KOPT-K1 (cell line): ENCODE data around the gene SULT1A3.
A peak's percentile ranks its signal among the peaks of the same experiment; 100 is the strongest.
"Not testable (repeated sequence)": the region's sequence is repeated elsewhere in the genome, so short reads cannot be mapped to it uniquely, and the experiment has no call there.

Source experiments
- H3K27ac ChIP-seq: fragments of 200-600 bp; sonication (generic); 2 replicates; pipeline ENCODE4 v1.5.1; 2016; ENCODE audit warnings: antibody characterized with exemption, mild to moderate bottlenecking, low read depth, low read length; ENCODE audit not compliant: poor library complexity, severe bottlenecking
- H3K36me3 ChIP-seq: fragments of 200-600 bp; sonication (generic); 2 replicates; pipeline ENCODE4 v1.5.1; 2017; ENCODE audit warnings: antibody characterized with exemption, mild to moderate bottlenecking, low read length, moderate library complexity; ENCODE audit not compliant: insufficient read depth
- H3K9me3 ChIP-seq: fragments of 200-600 bp; sonication (generic); 2 replicates; pipeline ENCODE4 v1.5.1; 2017; ENCODE audit warnings: antibody characterized with exemption, low read length, mild to moderate bottlenecking; ENCODE audit not compliant: insufficient read depth, poor library complexity, severe bottlenecking

SULT1A3 gene

GRCh38 chr16:30199049-30199448 lies at the start of gene SULT1A3:
TSS of gene SULT1A3 (plus strand) at chr16:30199255. CDS start at chr16:30200729, 1,474 bp downstream.
- not testable (repeated sequence) for H3K36me3 ChIP-seq, H3K27ac ChIP-seq, H3K9me3 ChIP-seq

DNA sequence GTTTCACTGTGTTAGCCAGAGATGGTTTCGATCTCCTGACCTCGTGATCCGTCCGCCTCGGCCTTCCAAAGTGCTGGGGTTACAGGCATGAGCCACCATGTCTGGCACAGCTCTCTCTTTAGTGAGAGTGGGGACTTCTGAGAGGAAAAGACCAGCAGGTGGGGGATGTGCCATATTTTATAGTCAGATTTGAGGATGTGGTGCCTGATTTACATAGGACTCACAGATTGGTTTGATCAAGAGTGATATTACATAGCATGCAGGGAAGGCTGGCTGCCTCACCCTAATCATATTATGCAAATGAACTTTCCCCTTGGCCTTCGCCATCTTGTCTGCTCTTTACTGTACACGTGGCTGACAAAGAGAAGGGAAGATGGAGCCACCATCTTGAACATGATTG lies 48.0 kb upstream of the SULT1A3 start:
- H3K27ac ChIP-seq, result no peak overlapping the region
- H3K36me3 ChIP-seq, result no peaks in the 10 kb centered on the region
- H3K9me3 ChIP-seq, result peaks cover 18% of the 10 kb centered on the region

DNA sequence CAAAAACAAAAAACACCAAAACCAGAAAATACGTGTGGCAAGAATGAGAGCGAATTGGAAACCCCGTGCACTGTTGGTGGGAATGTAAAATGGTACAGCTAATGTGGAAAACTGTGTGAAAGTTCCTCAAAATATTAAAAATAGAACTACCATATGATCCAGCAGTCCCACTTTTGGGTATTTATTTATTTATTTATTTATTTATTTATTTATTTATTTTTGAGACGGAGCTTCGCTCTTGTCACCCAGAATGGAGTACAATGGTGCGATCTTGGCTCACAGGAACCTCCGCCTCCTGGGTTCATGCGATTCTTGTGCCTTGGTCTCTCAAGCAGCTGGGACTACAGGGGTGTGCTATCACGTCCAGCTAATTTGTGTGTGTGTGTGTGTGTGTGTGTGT lies 46.5 kb upstream of the SULT1A3 start:
- Histone ChIP-seq H3K27ac (no peak overlapping the region), H3K36me3 (no peaks in the 10 kb centered on the region), H3K9me3 (peaks cover 18% of the 10 kb centered on the region)

- Histone ChIP-seq H3K27ac (no peak overlapping the region), H3K9me3 (peaks cover 1% of the 10 kb centered on the region), H3K36me3 (no peaks in the 10 kb centered on the region)
These were observed 43.9 kb upstream of the SULT1A3 start for GRCh38 chr16:30155188-30155587.

- Histone ChIP-seq H3K36me3 (no peaks in the 10 kb centered on the region), H3K9me3 (no peaks in the 10 kb centered on the region), H3K27ac (no peak overlapping the region)
These were observed 41.8 kb upstream of the SULT1A3 start for GRCh38 chr16:30157214-30157613.

- H3K9me3 ChIP-seq, result no peaks in the 10 kb centered on the region
- no peaks in the 10 kb centered on the region for H3K36me3 ChIP-seq
- H3K27ac ChIP-seq, result no peak overlapping the region
These were observed 35.5 kb upstream of the SULT1A3 start for GRCh38 chr16:30163538-30163937.

GRCh38 chr16:30166202-30166902 lies 32.7 kb upstream of the SULT1A3 start:
- Histone ChIP-seq H3K9me3 (no peaks in the 10 kb centered on the region), H3K36me3 (no peaks in the 10 kb centered on the region), H3K27ac (peak overlapping the region; percentile 25)

DNA sequence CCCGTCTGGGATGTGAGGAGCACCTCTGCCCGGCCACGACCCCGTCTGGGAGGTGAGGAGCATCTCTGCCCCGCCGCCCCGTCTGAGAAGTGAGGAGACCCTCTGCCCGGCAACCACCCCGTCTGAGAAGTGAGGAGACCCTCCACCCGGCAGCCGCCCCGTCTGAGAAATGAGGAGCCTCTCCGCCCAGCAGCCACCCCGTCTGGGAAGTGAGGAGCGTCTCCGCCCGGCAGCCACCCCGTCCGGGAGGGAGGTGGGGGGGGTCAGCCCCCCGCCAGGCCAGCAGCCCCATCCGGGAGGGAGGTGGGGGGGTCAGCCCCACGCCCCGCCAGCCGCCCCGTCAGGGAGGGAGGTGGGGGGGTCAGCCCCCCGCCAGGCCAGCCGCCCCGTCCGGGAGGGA lies 30.3 kb upstream of the SULT1A3 start:
- H3K27ac ChIP-seq, H3K9me3 ChIP-seq, H3K36me3 ChIP-seq: not testable (repeated sequence)

- not testable (repeated sequence) for H3K27ac ChIP-seq, H3K36me3 ChIP-seq, H3K9me3 ChIP-seq
These were observed 29.6 kb upstream of the SULT1A3 start for GRCh38 chr16:30169416-30169815.

DNA sequence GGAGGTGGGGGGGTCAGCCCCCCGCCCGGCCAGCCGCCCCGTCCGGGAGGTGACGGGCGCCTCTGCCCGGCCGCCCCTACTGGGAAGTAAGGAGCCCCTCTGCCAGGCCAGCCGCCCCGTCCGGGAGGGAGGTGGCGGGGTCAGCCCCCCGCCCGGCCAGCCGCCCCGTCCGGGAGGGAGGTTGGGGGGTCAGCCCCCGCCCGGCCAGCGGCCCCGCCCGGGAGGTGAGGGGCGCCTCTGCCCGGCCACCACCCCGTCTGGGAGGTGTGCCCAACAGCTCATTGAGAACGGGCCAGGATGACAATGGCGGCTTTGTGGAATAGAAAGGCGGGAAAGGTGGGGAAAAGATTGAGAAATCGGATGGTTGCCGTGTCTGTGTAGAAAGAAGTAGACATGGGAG lies 28.9 kb upstream of the SULT1A3 start:
- H3K9me3 ChIP-seq, H3K27ac ChIP-seq, H3K36me3 ChIP-seq: not testable (repeated sequence)

DNA sequence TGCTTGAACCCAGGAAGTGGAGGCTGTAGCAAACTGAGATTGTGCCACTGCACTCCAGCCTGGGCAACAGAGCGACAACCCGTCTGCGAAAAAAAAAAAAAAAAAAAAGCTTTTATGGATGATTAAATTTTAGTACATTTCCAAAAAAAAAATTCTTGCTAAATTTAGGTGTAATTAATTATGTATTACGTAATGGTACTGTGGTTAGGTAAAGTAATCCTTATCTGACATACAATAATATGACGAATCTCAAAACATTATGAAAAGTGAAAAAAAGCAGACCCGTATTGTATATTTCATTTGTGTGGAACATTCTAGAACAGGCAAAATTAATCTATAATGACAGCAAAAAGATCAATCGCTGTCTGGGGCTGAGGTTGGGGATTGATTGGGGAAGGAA lies 26.0 kb upstream of the SULT1A3 start:
- no peaks in the 10 kb centered on the region for H3K9me3 ChIP-seq
- H3K27ac ChIP-seq, result no peak overlapping the region
- H3K36me3 ChIP-seq, result no peaks in the 10 kb centered on the region

DNA sequence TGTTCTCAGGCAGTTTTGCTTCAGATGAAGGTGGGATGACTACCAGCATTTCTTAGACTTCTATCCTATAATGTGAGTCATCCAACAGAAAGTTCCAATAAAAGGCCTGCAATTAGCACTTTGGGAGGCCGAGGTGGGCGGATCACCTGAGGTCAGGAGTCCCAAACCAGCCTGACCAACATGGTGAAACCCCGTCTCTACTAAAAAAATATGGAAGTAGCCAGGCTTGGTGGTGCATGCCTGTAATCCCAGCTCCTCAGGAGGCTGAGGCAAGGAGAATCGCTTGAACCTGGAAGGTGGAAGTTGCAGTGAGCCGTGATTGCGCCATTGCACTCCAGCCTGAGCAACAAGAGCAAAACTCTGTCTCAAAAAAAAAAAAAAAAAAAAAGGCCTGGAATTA lies 22.2 kb upstream of the SULT1A3 start:
- not testable (repeated sequence) for H3K27ac ChIP-seq, H3K36me3 ChIP-seq, H3K9me3 ChIP-seq

DNA sequence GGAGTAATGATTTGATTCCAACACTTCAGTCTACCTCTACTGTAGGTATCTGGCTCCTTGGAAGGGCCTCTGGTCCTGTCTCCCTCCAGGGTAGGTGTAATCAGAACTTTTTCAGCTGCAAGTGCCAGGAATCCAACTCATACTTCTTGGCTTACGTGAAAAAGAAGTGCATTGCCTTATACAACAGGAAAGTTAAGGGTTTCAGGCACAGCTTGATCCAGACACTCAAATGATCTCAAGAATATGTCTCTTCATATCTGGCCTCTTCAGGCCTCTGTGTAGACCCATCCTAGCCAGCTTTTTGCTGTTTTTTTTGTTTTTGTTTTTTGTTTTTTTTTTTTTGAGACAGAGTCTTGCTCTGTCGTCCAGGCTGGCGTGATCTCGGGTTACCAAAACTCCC lies 19.9 kb upstream of the SULT1A3 start:
- Histone ChIP-seq H3K9me3 (no peaks in the 10 kb centered on the region), H3K27ac (no peak overlapping the region), H3K36me3 (no peaks in the 10 kb centered on the region)

- peaks cover 4% of the 10 kb centered on the region; the same call in 1 of the 2 replicates for H3K36me3 ChIP-seq
- no peaks in the 10 kb centered on the region for H3K9me3 ChIP-seq
- no peak overlapping the region for H3K27ac ChIP-seq
These were observed 19.1 kb upstream of the SULT1A3 start for GRCh38 chr16:30179931-30180330.

GRCh38 chr16:30180741-30181140 lies 18.3 kb upstream of the SULT1A3 start:
- H3K9me3 ChIP-seq, result no peaks in the 10 kb centered on the region
- no peak overlapping the region for H3K27ac ChIP-seq

GRCh38 chr16:30183233-30184095 lies 15.6 kb upstream of the SULT1A3 start, which contains the start of gene CORO1A:
TSS of gene CORO1A (plus strand) at chr16:30183602. CDS start at chr16:30185210, 1,608 bp downstream.
- Histone ChIP-seq H3K36me3 (peaks cover 34% of the 10 kb centered on the region), H3K9me3 (no peaks in the 10 kb centered on the region), H3K27ac (peak within 1 kb of the TSS; percentile 99)

More at GRCh38 chr16:30180741-30181140, 18.3 kb upstream of the SULT1A3 start:
- H3K36me3 ChIP-seq, result peaks cover 10% of the 10 kb centered on the region; the same call in 1 of the 2 replicates
